NT2/D1 (cell line): ENCODE data around the gene CDKN3.

Source experiments
- DNase-seq: peaks from one replicate; pipeline ENCODE4 v3.0.0-alpha.2; 2011; ENCODE audit warnings: low read depth, low spot score
- H3K27me3 ChIP-seq: 2 replicates; pipeline ENCODE4 v1.6.0; 2011; ENCODE audit warnings: mild to moderate bottlenecking; ENCODE audit not compliant: insufficient read length, insufficient read depth
- H3K36me3 ChIP-seq: 2 replicates; pipeline ENCODE4 v1.6.1; 2011; ENCODE audit warnings: mild to moderate bottlenecking, low read length, mixed read lengths; ENCODE audit not compliant: insufficient read depth, insufficient read length
- H3K4me1 ChIP-seq: 2 replicates; pipeline ENCODE4 v1.5.1; 2011; ENCODE audit not compliant: insufficient read depth, insufficient read length
- H3K4me3 ChIP-seq: 2 replicates; pipeline ENCODE4 v1.5.1; 2011; ENCODE audit warnings: low read depth; ENCODE audit not compliant: insufficient read length
- H3K9ac ChIP-seq: 2 replicates; pipeline ENCODE4 v1.6.0; 2011; ENCODE audit warnings: low read depth; ENCODE audit not compliant: insufficient read length
- H3K9me3 ChIP-seq: 2 replicates; pipeline ENCODE4 v1.5.1; 2011; ENCODE audit warnings: mild to moderate bottlenecking, low read length; ENCODE audit not compliant: insufficient read depth
- SUZ12 ChIP-seq: IDR thresholded peaks from 2 replicates; pipeline ENCODE4 v1.6.1; 2011; ENCODE audit not compliant: insufficient read length, insufficient read depth; ENCODE audit errors: extremely low read depth
- YY1 ChIP-seq: IDR thresholded peaks from 2 replicates; pipeline ENCODE4 v1.6.1; 2011; ENCODE audit not compliant: insufficient read length, insufficient read depth
- ZNF274 ChIP-seq: IDR thresholded peaks from 2 replicates; pipeline ENCODE4 v1.6.1; 2011; ENCODE audit warnings: mild to moderate bottlenecking, low read depth, low read length

Gene CDKN3

GRCh38 chr14:54396493-54397335, at the start of gene CDKN3:
CDKN3 (plus strand) TSS chr14:54397007; CDS start chr14:54397069, 62 bp downstream.
- Histone ChIP-seq H3K4me1 (no peaks in the 10 kb centered on the region), H3K4me3 (peak within 1 kb of the TSS; percentile 84), H3K9ac (peak within 1 kb of the TSS; percentile 92), H3K36me3 (peaks cover 9% of the 10 kb centered on the region), H3K9me3 (no peaks in the 10 kb centered on the region; the same call in 1 of the 2 replicates), H3K27me3 (peaks cover 4% of the 10 kb centered on the region)
- TF ChIP-seq ZNF274 = no peak
- TF ChIP-seq YY1 = no peak
- no peak for TF ChIP-seq SUZ12
- DNase-seq = peak; percentile 95

- TF ChIP-seq YY1 (no peak), SUZ12 (no peak), ZNF274 (no peak)
- no peaks in the 10 kb centered on the region for H3K36me3 ChIP-seq
- no peaks in the 10 kb centered on the region for H3K27me3 ChIP-seq
- H3K9ac ChIP-seq = no peak overlapping the region
- no peak for DNase-seq
- H3K4me3 ChIP-seq = no peak overlapping the region
- no peaks in the 10 kb centered on the region for H3K9me3 ChIP-seq
- peaks cover 2% of the 10 kb centered on the region for H3K4me1 ChIP-seq
Observed at GRCh38 chr14:54347044-54347443, 49.8 kb upstream of the CDKN3 start.

GRCh38 chr14:54348001-54348611, 48.7 kb upstream of the CDKN3 start:
- Histone ChIP-seq H3K36me3 (no peaks in the 10 kb centered on the region), H3K4me1 (peaks cover 2% of the 10 kb centered on the region), H3K9me3 (0 out of 2 replicates have a peak, but pooled peaks cover under 1% of the 10 kb centered on the region), H3K27me3 (no peaks in the 10 kb centered on the region), H3K9ac (no peak overlapping the region), H3K4me3 (no peak overlapping the region)
- TF ChIP-seq SUZ12 = no peak
- no peak for TF ChIP-seq ZNF274
- no peak for TF ChIP-seq YY1
- DNase-seq = no peak

GRCh38 chr14:54348923-54349620, 47.7 kb upstream of the CDKN3 start:
- no peak overlapping the region for H3K9ac ChIP-seq
- no peak overlapping the region for H3K4me3 ChIP-seq
- no peaks in the 10 kb centered on the region for H3K36me3 ChIP-seq
- H3K4me1 ChIP-seq = peaks cover 2% of the 10 kb centered on the region
- no peaks in the 10 kb centered on the region for H3K27me3 ChIP-seq
- no peak for DNase-seq
- H3K9me3 ChIP-seq = peaks cover 10% of the 10 kb centered on the region; the same call in 1 of the 2 replicates
- TF ChIP-seq SUZ12 = no peak
- TF ChIP-seq ZNF274 = no peak
- TF ChIP-seq YY1 = no peak

GRCh38 chr14:54349713-54350112, 47.1 kb upstream of the CDKN3 start:
- no peaks in the 10 kb centered on the region for H3K36me3 ChIP-seq
- peaks cover 13% of the 10 kb centered on the region; the same call in 1 of the 2 replicates for H3K9me3 ChIP-seq
- no peak overlapping the region for H3K9ac ChIP-seq
- no peak overlapping the region for H3K4me3 ChIP-seq
- peaks cover 2% of the 10 kb centered on the region for H3K4me1 ChIP-seq
- H3K27me3 ChIP-seq = no peaks in the 10 kb centered on the region
- no peak for TF ChIP-seq ZNF274
- no peak for DNase-seq

- H3K4me1 ChIP-seq = peaks cover 2% of the 10 kb centered on the region
- DNase-seq = no peak
- no peaks in the 10 kb centered on the region for H3K36me3 ChIP-seq
- H3K27me3 ChIP-seq = no peaks in the 10 kb centered on the region
- H3K9ac ChIP-seq = no peak overlapping the region
- peaks cover 17% of the 10 kb centered on the region; the same call in 1 of the 2 replicates for H3K9me3 ChIP-seq
- no peak overlapping the region for H3K4me3 ChIP-seq
- no peak for TF ChIP-seq ZNF274
- no peak for TF ChIP-seq YY1
- TF ChIP-seq SUZ12 = no peak
Observed at GRCh38 chr14:54350203-54350602, 46.6 kb upstream of the CDKN3 start.

GRCh38 chr14:54353266-54353665, 43.5 kb upstream of the CDKN3 start:
- Histone ChIP-seq H3K9ac (no peak overlapping the region), H3K27me3 (no peaks in the 10 kb centered on the region), H3K4me1 (no peaks in the 10 kb centered on the region), H3K9me3 (peaks cover 21% of the 10 kb centered on the region; the same call in 1 of the 2 replicates), H3K4me3 (no peak overlapping the region), H3K36me3 (no peaks in the 10 kb centered on the region)
- no peak for DNase-seq
- TF ChIP-seq ZNF274 (no peak), YY1 (no peak), SUZ12 (no peak)
